Measurements from ENCODE around the gene GNL1.
"Not testable (repeated sequence)": the region's sequence is repeated elsewhere in the genome, so short reads cannot be mapped to it uniquely, and the experiment has no call there.

Gene GNL1

GRCh38 chr6:30497261-30497599 is 59.1 kb downstream of the GNL1 start:
- DNase-seq (ENCODE audit: low spot score): not testable (repeated sequence)

- no peak for DNase-seq (ENCODE audit: low spot score)
Measured at GRCh38 chr6:30495993-30496392, 60.3 kb downstream of the GNL1 start.

- DNase-seq (ENCODE audit: low spot score): not testable (repeated sequence)
Measured at GRCh38 chr6:30495060-30495459, 61.2 kb downstream of the GNL1 start.

DNA sequence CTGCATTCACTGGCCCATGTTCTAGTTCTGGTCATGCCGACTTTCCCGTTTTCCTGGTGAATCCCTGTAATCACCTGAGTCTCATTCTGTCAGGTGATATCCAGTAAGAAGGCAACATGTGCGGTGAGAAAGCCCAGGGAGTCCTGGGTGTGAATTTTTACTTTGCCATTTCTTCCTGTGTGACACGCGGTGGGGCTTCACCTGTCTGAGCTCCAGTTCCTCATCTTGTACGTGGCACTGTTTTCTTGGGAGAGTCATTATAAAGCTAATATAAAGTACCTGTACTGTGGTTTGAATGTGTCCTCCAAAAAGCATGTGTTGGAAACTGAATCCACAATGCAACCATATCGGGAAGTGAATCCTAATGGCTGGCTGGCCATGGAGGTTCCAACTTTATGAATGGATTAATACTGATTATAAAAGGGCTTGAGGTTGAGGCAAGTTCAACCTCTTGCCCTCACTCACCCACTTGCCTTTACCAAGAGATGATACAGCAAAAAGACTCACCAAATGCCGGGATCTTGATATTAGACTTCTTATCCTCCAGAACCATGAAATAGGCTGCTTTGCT is 61.9 kb downstream of the GNL1 start:
- DNase-seq (ENCODE audit: low spot score): no peak

GRCh38 chr6:30493643-30494250 is 62.5 kb downstream of the GNL1 start:
- no peak for DNase-seq (ENCODE audit: low spot score)

GRCh38 chr6:30491991-30492952 is 64.0 kb downstream of the GNL1 start:
- DNase-seq (ENCODE audit: low spot score): no peak
